ENCODE measurements around the gene PAPPA2. TPM values are rescaled to one million over a fixed set of nuclear protein-coding genes. Genes with fewer than 3 reads are reported as not detected.

PAPPA2 gene
- total RNA-seq, 4 donors from 2014 or later: under 0.01 to 3.1 (median 0.45) TPM

DNA sequence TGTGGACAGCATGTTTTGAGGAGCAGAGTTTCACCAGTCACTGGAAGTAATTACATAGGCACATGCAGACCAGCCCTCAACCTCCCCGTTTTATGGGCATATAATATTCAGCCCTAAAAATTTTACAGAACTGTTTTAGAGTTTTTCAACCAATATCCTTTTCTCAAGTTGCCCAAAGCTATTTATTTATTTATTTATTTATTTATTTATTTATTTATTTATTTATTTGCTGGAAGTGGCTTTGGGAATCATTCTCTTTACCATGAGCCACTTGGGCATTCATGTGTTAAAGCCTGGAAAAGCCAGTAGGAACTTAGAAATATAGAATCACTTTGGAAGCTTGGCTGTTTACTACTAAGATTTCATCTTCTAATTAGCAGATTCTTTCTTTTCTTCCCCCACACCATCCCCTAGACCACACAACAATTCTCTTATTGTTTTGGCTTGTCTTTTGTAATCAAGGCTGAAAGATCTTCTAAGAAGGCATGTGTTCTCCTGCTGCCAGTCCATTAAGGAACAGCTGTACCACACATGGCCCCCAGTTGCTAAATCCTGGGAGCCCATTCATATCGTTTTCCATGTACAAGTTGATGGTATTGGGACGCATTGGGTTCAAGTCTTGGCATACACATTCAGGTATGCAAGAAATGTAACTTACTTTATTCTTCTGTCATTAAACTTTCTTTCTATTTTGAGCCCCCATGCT lies 220.0 kb downstream of the PAPPA2 start:
- intact Hi-C loops (cut with DNase I): no loop called here

DNA sequence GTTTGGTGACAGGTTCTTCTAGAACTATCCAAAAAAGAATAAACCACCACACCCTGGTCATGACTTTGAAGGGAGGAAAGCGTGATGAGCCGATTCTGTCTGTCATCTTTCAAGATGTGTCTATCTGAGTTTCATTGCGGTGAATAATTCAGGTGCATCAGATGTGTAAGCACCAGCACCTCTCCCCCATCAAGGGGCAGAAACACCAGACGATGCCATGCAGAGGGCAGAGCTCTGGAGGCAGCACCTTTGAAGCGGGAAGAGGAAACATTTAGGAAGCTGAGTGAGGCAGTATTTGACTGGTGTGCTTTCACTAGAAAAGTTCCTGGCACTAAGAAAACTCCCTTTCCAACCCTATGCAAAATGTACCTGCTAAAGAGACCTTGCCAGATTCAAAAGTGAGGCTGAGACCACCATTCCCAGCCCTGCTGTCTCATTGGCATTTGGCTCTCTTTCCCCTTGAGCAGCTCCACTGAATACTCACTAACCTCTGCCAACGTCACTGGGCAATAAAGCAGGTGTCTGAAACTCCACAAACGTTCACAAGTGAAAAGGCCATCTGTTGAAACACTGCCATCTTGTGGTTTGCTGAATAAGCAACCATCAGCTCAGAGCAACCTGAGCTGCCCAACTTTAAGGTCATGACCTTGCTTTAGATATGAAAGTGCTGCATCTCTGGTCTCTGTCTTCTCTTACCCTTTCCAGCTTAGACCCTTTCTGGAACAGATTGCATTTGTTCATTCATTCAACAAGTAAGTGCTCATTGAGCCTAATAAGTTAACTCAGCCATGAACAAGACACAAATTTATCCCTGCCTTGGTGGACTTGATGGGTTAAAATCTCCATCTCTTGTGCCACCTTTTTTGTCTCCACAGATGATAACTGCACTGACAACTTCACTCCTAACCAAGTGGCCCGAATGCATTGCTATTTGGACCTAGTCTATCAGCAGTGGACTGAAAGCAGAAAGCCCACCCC lies 228.6 kb downstream of the PAPPA2 start:
- WGBS: 54% methylated on average over 8 of the region's 8 CpGs

More for the DNA sequence above, 220.0 kb downstream of the PAPPA2 start:
- no peaks in the 10 kb centered on the region for H3K9me3 ChIP-seq
- no peak for TF ChIP-seq EP300 (IDR thresholded peaks at IDR 0.05)
- TF ChIP-seq POLR2AphosphoS5 (IDR thresholded peaks at IDR 0.05): no peak
- TF ChIP-seq, protein P1, sequence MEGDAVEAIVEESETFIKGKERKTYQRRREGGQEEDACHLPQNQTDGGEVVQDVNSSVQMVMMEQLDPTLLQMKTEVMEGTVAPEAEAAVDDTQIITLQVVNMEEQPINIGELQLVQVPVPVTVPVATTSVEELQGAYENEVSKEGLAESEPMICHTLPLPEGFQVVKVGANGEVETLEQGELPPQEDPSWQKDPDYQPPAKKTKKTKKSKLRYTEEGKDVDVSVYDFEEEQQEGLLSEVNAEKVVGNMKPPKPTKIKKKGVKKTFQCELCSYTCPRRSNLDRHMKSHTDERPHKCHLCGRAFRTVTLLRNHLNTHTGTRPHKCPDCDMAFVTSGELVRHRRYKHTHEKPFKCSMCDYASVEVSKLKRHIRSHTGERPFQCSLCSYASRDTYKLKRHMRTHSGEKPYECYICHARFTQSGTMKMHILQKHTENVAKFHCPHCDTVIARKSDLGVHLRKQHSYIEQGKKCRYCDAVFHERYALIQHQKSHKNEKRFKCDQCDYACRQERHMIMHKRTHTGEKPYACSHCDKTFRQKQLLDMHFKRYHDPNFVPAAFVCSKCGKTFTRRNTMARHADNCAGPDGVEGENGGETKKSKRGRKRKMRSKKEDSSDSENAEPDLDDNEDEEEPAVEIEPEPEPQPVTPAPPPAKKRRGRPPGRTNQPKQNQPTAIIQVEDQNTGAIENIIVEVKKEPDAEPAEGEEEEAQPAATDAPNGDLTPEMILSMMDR (IDR thresholded peaks at IDR 0.05): no peak
- no peak for TF ChIP-seq POLR2A (IDR thresholded peaks at IDR 0.05; ENCODE audit: low read depth)
- peaks cover 0 to 9% (median 0%) of the 10 kb centered on the region in 4 donors for H3K27me3 ChIP-seq
- no peak overlapping the region for H3K4me3 ChIP-seq
- H3K36me3 ChIP-seq: no peaks in the 10 kb centered on the region
- WGBS: 84% methylated on average over 3 of the region's 3 CpGs
- H3K4me1 ChIP-seq: no peaks in the 10 kb centered on the region
- H3K27ac ChIP-seq (replicated peaks in 1 of 4): no peak overlapping the region
- no peak for DNase-seq (ENCODE audit: extremely low spot score)

GRCh38 chr1:176692431-176692830 lies 229.5 kb downstream of the PAPPA2 start:
- H3K4me3 ChIP-seq: no peak overlapping the region
- no peaks in the 10 kb centered on the region for H3K9me3 ChIP-seq
- TF ChIP-seq, protein P1 (IDR thresholded peaks at IDR 0.05): no peak
- TF ChIP-seq POLR2AphosphoS5 (IDR thresholded peaks at IDR 0.05) (no peak), EP300 (IDR thresholded peaks at IDR 0.05) (no peak), POLR2A (IDR thresholded peaks at IDR 0.05; ENCODE audit: low read depth) (no peak)
- H3K36me3 ChIP-seq: no peaks in the 10 kb centered on the region
- no peak for DNase-seq (ENCODE audit: extremely low spot score)
- peaks cover 10 to 31% (median 17%) of the 10 kb centered on the region in 4 donors for H3K4me1 ChIP-seq
- intact Hi-C loops (cut with DNase I): loop anchor here (2.0 to 10.0 kb wide), 2 partner anchors 130 to 318 kb away; no protein-coding TSS in a partner anchor
- 26% methylated on average over 4 of the region's 4 CpGs for WGBS
- no peaks in the 10 kb centered on the region for H3K27me3 ChIP-seq
- H3K27ac ChIP-seq (replicated peaks in 1 of 4): no peak overlapping the region

More for the DNA sequence above, 228.6 kb downstream of the PAPPA2 start:
- no peaks in the 10 kb centered on the region for H3K9me3 ChIP-seq
- H3K36me3 ChIP-seq: no peaks in the 10 kb centered on the region
- H3K27ac ChIP-seq (replicated peaks in 1 of 4): no peak overlapping the region
- intact Hi-C loops (cut with DNase I): loop anchor here (2.0 to 10.0 kb wide), 2 partner anchors 129 to 317 kb away; no protein-coding TSS in a partner anchor
- no peaks in the 10 kb centered on the region for H3K27me3 ChIP-seq
- H3K4me3 ChIP-seq: no peak overlapping the region
- TF ChIP-seq, protein P1 (IDR thresholded peaks at IDR 0.05): peak; percentile 47 to 65 (median 49)
- no peak for TF ChIP-seq EP300 (IDR thresholded peaks at IDR 0.05)
- peaks cover 10 to 31% (median 17%) of the 10 kb centered on the region in 4 donors for H3K4me1 ChIP-seq
- DNase-seq (ENCODE audit: extremely low spot score): no peak

GRCh38 chr1:176692988-176693696 lies 230.2 kb downstream of the PAPPA2 start:
- intact Hi-C loops (cut with DNase I): loop anchor here (2.0 to 10.0 kb wide), 2 partner anchors 130 to 318 kb away; no protein-coding TSS in a partner anchor
- no peak overlapping the region for H3K27ac ChIP-seq (replicated peaks in 1 of 4)
- no peak overlapping the region for H3K4me3 ChIP-seq
- H3K36me3 ChIP-seq: no peaks in the 10 kb centered on the region
- H3K9me3 ChIP-seq: no peaks in the 10 kb centered on the region
- TF ChIP-seq, protein P1 (IDR thresholded peaks at IDR 0.05): no peak
- no peak for TF ChIP-seq POLR2A (IDR thresholded peaks at IDR 0.05; ENCODE audit: low read depth)
- TF ChIP-seq POLR2AphosphoS5 (IDR thresholded peaks at IDR 0.05): no peak
- no peak for TF ChIP-seq EP300 (IDR thresholded peaks at IDR 0.05)
- no peaks in the 10 kb centered on the region for H3K27me3 ChIP-seq
- WGBS: 84% methylated on average over 6 of the region's 6 CpGs
- no peak for DNase-seq (ENCODE audit: extremely low spot score)
- peaks cover 10 to 31% (median 17%) of the 10 kb centered on the region in 4 donors for H3K4me1 ChIP-seq

Measured in esophagus muscularis mucosa (tissue), 4 donors.